ENCODE measurements around the gene CHD9. TPM values are rescaled to one million over a fixed set of nuclear protein-coding genes. Genes with fewer than 3 reads are reported as not detected.

The CHD9 gene
- total and polyA plus RNA-seq, 4 donors: 6.2 to 46.6 (median 32.5) TPM

- Histone ChIP-seq H3K9ac (ENCODE audit: low read depth in 1 of 2, low read length in 2 of 2) (no peak overlapping the region), H3K4me3 (ENCODE audit: low read depth in 1 of 3, low read length in 3 of 3) (no peak overlapping the region), H3K36me3 (ENCODE audit: control insufficient read depth in 4 of 4, insufficient read depth in 3 of 4, low read depth in 1 of 4, low read length in 3 of 4) (peaks cover 0 to 9% (median 2%) of the 10 kb centered on the region in 4 donors), H3K27ac (ENCODE audit: low read depth in 1 of 2, low read length in 2 of 2) (no peak overlapping the region), H3K4me1 (ENCODE audit: control insufficient read depth in 4 of 4, insufficient read depth in 4 of 4, low read length in 3 of 4) (peaks cover 0 to 4% (median under 1%) of the 10 kb centered on the region in 4 donors), H3K27me3 (ENCODE audit: control insufficient read depth in 4 of 4, insufficient read depth in 4 of 4, low read length in 3 of 4) (no peaks in the 10 kb centered on the region), H3K9me3 (ENCODE audit: control insufficient read depth in 4 of 4, low read length in 3 of 4) (peaks cover 0 to 9% (median 0%) of the 10 kb centered on the region in 4 donors)
- no peak for TF ChIP-seq SP1 (IDR thresholded peaks at IDR 0.05)
- DNase-seq (ENCODE audit: low spot score): no peak
- WGBS: 95% methylated on average over 1 of the region's 1 CpG
Measured at GRCh38 chr16:53187775-53188174, 133.0 kb downstream of the CHD9 start.

GRCh38 chr16:53191413-53191812, 136.6 kb downstream of the CHD9 start:
- Histone ChIP-seq H3K27me3 (ENCODE audit: control insufficient read depth in 4 of 4, insufficient read depth in 4 of 4, low read length in 3 of 4) (no peaks in the 10 kb centered on the region), H3K4me3 (ENCODE audit: low read depth in 1 of 3, low read length in 3 of 3) (no peak overlapping the region), H3K36me3 (ENCODE audit: control insufficient read depth in 4 of 4, insufficient read depth in 3 of 4, low read depth in 1 of 4, low read length in 3 of 4) (peaks cover 0 to 9% (median under 1%) of the 10 kb centered on the region in 4 donors), H3K9ac (ENCODE audit: low read depth in 1 of 2, low read length in 2 of 2) (no peak overlapping the region), H3K27ac (ENCODE audit: low read depth in 1 of 2, low read length in 2 of 2) (no peak overlapping the region), H3K9me3 (ENCODE audit: control insufficient read depth in 4 of 4, low read length in 3 of 4) (no peaks in the 10 kb centered on the region), H3K4me1 (ENCODE audit: control insufficient read depth in 4 of 4, insufficient read depth in 4 of 4, low read length in 3 of 4) (peaks cover 0 to 1% (median 0%) of the 10 kb centered on the region in 4 donors)
- no peak for DNase-seq (ENCODE audit: low spot score)
- WGBS: 83% methylated on average over 1 of the region's 1 CpG
- TF ChIP-seq SP1 (IDR thresholded peaks at IDR 0.05) (no peak), HNF4A (conservative IDR thresholded peaks at IDR 0.05) (no peak), HNF4G (IDR thresholded peaks at IDR 0.05) (no peak), GABPA (IDR thresholded peaks at IDR 0.05 in 1 of 2, conservative IDR thresholded peaks at IDR 0.05 in 1 of 2) (no peak), JUND (IDR thresholded peaks at IDR 0.05) (no peak), RXRA (IDR thresholded peaks at IDR 0.05) (no peak), EGR1 (IDR thresholded peaks at IDR 0.05; ENCODE audit: low read depth in 2 of 2) (no peak), RAD21 (IDR thresholded peaks at IDR 0.05) (no peak), MAX (IDR thresholded peaks at IDR 0.05) (no peak), FOXA1 (IDR thresholded peaks at IDR 0.05) (no peak), TAF1 (conservative IDR thresholded peaks at IDR 0.05) (no peak), ATF3 (IDR thresholded peaks at IDR 0.05) (no peak)
- TF ChIP-seq, protein P1, sequence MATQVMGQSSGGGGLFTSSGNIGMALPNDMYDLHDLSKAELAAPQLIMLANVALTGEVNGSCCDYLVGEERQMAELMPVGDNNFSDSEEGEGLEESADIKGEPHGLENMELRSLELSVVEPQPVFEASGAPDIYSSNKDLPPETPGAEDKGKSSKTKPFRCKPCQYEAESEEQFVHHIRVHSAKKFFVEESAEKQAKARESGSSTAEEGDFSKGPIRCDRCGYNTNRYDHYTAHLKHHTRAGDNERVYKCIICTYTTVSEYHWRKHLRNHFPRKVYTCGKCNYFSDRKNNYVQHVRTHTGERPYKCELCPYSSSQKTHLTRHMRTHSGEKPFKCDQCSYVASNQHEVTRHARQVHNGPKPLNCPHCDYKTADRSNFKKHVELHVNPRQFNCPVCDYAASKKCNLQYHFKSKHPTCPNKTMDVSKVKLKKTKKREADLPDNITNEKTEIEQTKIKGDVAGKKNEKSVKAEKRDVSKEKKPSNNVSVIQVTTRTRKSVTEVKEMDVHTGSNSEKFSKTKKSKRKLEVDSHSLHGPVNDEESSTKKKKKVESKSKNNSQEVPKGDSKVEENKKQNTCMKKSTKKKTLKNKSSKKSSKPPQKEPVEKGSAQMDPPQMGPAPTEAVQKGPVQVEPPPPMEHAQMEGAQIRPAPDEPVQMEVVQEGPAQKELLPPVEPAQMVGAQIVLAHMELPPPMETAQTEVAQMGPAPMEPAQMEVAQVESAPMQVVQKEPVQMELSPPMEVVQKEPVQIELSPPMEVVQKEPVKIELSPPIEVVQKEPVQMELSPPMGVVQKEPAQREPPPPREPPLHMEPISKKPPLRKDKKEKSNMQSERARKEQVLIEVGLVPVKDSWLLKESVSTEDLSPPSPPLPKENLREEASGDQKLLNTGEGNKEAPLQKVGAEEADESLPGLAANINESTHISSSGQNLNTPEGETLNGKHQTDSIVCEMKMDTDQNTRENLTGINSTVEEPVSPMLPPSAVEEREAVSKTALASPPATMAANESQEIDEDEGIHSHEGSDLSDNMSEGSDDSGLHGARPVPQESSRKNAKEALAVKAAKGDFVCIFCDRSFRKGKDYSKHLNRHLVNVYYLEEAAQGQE (IDR thresholded peaks at IDR 0.05): no peak

- Histone ChIP-seq H3K9ac (ENCODE audit: low read depth in 1 of 2, low read length in 2 of 2) (no peak overlapping the region), H3K4me1 (ENCODE audit: control insufficient read depth in 4 of 4, insufficient read depth in 4 of 4, low read length in 3 of 4) (peaks cover 0 to 1% (median 0%) of the 10 kb centered on the region in 4 donors), H3K27ac (ENCODE audit: low read depth in 1 of 2, low read length in 2 of 2) (no peak overlapping the region), H3K27me3 (ENCODE audit: control insufficient read depth in 4 of 4, insufficient read depth in 4 of 4, low read length in 3 of 4) (no peaks in the 10 kb centered on the region), H3K4me3 (ENCODE audit: low read depth in 1 of 3, low read length in 3 of 3) (no peak overlapping the region), H3K36me3 (ENCODE audit: control insufficient read depth in 4 of 4, insufficient read depth in 3 of 4, low read depth in 1 of 4, low read length in 3 of 4) (peaks cover 0 to 3% (median 2%) of the 10 kb centered on the region in 4 donors), H3K9me3 (ENCODE audit: control insufficient read depth in 4 of 4, low read length in 3 of 4) (no peaks in the 10 kb centered on the region)
- no peak for DNase-seq (ENCODE audit: low spot score)
- TF ChIP-seq CTCF (IDR thresholded peaks at IDR 0.05; ENCODE audit: low read depth, low read length, missing input control): no peak
- TF ChIP-seq, protein P2, sequence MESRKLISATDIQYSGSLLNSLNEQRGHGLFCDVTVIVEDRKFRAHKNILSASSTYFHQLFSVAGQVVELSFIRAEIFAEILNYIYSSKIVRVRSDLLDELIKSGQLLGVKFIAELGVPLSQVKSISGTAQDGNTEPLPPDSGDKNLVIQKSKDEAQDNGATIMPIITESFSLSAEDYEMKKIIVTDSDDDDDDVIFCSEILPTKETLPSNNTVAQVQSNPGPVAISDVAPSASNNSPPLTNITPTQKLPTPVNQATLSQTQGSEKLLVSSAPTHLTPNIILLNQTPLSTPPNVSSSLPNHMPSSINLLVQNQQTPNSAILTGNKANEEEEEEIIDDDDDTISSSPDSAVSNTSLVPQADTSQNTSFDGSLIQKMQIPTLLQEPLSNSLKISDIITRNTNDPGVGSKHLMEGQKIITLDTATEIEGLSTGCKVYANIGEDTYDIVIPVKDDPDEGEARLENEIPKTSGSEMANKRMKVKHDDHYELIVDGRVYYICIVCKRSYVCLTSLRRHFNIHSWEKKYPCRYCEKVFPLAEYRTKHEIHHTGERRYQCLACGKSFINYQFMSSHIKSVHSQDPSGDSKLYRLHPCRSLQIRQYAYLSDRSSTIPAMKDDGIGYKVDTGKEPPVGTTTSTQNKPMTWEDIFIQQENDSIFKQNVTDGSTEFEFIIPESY (IDR thresholded peaks at IDR 0.05): no peak
- no peak for TF ChIP-seq MAX (IDR thresholded peaks at IDR 0.05)
- no peak for TF ChIP-seq HNF4G (IDR thresholded peaks at IDR 0.05)
- no peak for TF ChIP-seq RAD21 (IDR thresholded peaks at IDR 0.05)
- no peak for TF ChIP-seq NR2F2 (IDR thresholded peaks at IDR 0.05)
- no peak for TF ChIP-seq ATF3 (IDR thresholded peaks at IDR 0.05)
- TF ChIP-seq TAF1 (conservative IDR thresholded peaks at IDR 0.05): no peak
- no peak for TF ChIP-seq RXRA (IDR thresholded peaks at IDR 0.05)
- TF ChIP-seq SP1 (IDR thresholded peaks at IDR 0.05): no peak
- TF ChIP-seq EGR1 (IDR thresholded peaks at IDR 0.05; ENCODE audit: low read depth in 2 of 2): no peak
- TF ChIP-seq FOXA2 (IDR thresholded peaks at IDR 0.05): no peak
- TF ChIP-seq GABPA (IDR thresholded peaks at IDR 0.05 in 1 of 2, conservative IDR thresholded peaks at IDR 0.05 in 1 of 2): no peak
- TF ChIP-seq JUND (IDR thresholded peaks at IDR 0.05): no peak
Measured at GRCh38 chr16:53198933-53199332, 144.1 kb downstream of the CHD9 start.

All from liver (tissue), 9 donors.